ELR (cell line): ENCODE results near the gene BOD1L1.

Experiments used
- DNase-seq: peaks from one replicate; pipeline ENCODE4 v3.0.0-alpha.2; 2015; ENCODE audit warnings: low read depth

Gene BOD1L1

GRCh38 chr4:13627606-13628311 lies at the start of gene BOD1L1:
BOD1L1 (minus strand) TSS chr4:13627725; CDS start chr4:13627587, 138 bp downstream.
- peak; percentile 89 for DNase-seq

DNA sequence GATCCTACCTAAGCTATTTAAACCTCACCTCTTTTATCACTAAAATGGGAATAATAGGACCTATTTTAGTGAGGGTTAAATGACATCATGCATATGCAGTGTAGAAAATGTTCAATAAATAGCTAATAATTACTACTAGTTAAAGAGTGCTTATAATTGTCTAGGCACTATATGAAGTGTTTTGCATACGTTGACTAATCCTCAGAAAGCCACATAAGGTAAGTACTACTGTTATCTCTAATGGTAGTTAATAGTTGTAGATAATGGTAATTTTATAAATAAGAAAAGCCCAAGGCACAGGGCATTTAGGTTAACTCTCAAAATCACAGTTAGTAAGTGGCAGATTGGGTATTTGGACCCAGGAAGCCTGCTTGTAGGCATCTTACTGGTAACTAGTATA lies 47.4 kb upstream of the BOD1L1 start:
- DNase-seq, result no peak

DNA sequence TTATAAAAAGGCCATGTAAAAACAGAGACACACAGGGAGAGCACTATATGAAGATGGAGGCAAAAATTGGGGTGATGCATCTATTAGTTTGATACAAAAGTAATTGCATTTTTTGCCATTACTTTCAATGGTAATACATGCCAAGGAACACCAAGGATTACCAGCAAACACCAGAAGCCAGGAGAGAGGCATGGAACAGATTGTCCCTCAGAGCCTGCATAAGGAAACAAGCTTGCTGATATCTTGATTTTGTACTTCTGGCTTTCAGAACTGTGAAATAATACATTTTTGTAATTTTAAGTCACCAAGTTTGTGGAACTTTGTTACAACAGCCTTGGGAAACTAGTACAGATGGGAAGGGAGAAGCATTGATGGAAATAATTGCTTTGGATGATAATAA lies 45.6 kb upstream of the BOD1L1 start:
- no peak for DNase-seq

- DNase-seq, result no peak
These were observed 43.1 kb upstream of the BOD1L1 start for GRCh38 chr4:13670456-13671160.

- DNase-seq, result peak; percentile 39
These were observed 38.5 kb upstream of the BOD1L1 start for GRCh38 chr4:13665701-13666660.

- DNase-seq, result no peak
These were observed 32.0 kb upstream of the BOD1L1 start for GRCh38 chr4:13659341-13660070.

GRCh38 chr4:13656569-13657405 lies 29.3 kb upstream of the BOD1L1 start:
- peak; percentile 73 for DNase-seq

DNA sequence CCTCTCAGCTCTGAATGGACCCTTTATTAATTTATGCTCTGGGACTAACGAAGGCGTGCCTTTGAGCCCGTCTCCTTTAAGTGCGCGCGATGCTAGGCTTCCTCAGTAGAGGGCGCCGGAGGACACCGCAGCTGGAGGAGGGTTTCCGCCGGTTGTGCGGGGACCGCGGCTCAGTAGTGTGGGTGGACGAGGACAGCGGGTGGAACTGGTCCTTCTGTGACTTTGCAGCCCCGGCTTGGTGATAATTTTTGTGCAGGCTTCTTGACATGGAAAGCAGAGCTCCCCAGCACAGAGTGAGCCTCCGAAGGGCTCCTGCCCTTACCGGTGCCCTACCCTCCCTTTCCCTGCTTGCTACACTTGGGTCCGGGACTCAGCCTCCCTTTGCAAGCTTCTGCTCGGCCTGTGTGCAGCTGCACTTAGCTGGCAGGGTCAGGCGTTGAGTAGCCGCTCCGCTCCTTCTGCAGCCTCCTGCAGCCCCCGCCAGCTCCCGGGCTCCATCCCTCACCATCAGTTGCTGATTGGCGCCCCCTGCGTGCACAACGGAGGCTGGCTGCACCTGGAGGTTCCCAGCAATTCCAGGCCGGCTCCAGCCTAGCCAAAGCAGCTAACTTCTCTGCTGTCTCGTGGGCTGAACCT lies 26.8 kb upstream of the BOD1L1 start:
- peak; percentile 80 for DNase-seq

- peak; percentile 34 for DNase-seq
These were observed 26.2 kb upstream of the BOD1L1 start for GRCh38 chr4:13653766-13654161.

DNA sequence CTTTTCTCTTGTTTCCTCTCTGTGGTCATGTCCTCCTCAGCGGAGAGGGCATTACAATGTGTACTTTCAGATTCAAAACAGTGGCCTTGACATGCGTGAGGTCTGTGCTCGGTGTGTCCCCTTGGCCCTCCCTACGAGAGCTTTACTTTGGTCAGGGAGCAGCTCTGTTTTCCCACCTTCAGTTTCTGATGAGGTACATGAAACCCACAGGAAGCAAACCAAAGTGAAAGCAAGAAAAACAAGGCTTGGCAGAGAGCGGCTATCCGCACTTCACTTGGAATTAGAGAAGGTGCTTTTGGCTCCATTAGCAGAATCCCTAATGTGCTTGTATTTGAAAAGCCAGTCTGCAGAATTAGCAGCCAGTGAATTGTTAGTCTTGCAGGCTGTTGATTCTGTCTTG lies 19.5 kb upstream of the BOD1L1 start:
- no peak for DNase-seq

DNA sequence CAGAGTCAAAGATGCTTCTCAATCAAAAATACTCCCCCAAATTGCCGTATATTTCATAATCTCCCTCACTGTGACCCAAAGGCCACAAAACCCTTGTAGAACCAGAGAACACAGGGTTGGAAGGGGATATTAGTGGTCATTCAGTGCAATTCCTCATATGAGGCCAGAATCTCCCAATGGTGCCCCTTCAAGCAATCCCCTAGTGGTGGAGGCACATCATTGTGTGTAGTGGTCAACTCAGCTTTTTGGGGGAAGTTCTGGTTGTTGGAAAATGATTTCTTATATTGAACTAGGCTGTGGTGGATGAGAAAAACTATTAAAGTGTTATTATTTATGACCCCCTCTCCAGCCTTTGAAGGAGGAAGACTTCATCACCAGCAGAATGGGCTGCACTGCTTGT lies 17.6 kb upstream of the BOD1L1 start:
- DNase-seq, result peak; percentile 19

- DNase-seq, result peak; percentile 16
These were observed 14.8 kb upstream of the BOD1L1 start for GRCh38 chr4:13642170-13642950.

GRCh38 chr4:13641084-13641483 lies 13.6 kb upstream of the BOD1L1 start:
- no peak for DNase-seq

- peak; percentile 93 for DNase-seq
These were observed 12.8 kb upstream of the BOD1L1 start for GRCh38 chr4:13640149-13640940.

- DNase-seq, result no peak
These were observed 7.8 kb upstream of the BOD1L1 start for GRCh38 chr4:13635286-13635799.

GRCh38 chr4:13633671-13634070 lies 6.1 kb upstream of the BOD1L1 start:
- no peak for DNase-seq

DNA sequence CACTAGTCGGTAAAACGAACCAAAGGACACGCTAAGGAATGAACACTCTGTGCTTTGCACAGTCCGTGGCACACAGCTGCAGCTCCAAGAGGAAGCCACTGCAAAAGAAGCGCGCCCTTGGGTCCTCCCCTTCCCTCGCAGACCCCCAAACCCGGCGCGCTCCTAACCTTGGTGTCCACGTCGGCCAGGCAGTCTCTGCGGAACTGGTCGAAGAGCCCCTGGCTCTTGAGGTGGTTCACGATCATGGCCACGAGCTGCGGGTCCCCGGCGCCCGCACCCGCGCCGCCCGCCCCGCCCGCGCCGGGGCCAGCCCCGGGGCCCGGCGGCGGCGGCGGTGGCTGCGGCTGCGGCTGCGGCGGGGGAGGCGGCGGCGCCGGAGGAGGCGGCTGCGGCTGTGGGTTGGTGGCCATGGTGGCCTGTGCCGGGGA lies 333 bp downstream of the BOD1L1 start:
- DNase-seq, result peak; percentile 43

- DNase-seq, result peak; percentile 5
These were observed 890 bp downstream of the BOD1L1 start for GRCh38 chr4:13626492-13627177.
